Left cardiac atrium (tissue), 4 donors: Measurements from ENCODE around the gene BSND. TPM values are rescaled to one million over a fixed set of nuclear protein-coding genes. Genes with fewer than 3 reads are reported as not detected.
"Not testable (repeated sequence)": the region's sequence is repeated elsewhere in the genome, so short reads cannot be mapped to it uniquely, and the experiment has no call there.

Experiments
- ATAC-seq, 2 donors: fragments of 200-7000 bp; cut with Tn5 transposase; one replicate each; pipeline ENCODE4 v1.9.1; 2020; ENCODE audit warnings: mild to moderate bottlenecking in 2 of 2, moderate library complexity in 2 of 2
- DNase-seq: peaks from one replicate; pipeline ENCODE4 v3.0.0-alpha.2; 2020
- intact Hi-C, 2 donors: fragments of 100-400 bp; cut with DNase I; formaldehyde crosslinking; loops; one replicate each; pipeline versions ENCODE4 v1.14.1 to v1.15.1; 2022 to 2023
- total RNA-seq, 2 donors: library from RNA; stranded (reverse); fragmentation: NEBNext Ultra II Directional; extraction: Animal tissue kit (Norgen Biotek cat#: 25700); gene quantifications; one replicate each; pipeline ENCODE4 v1.2.1, GENCODE V29; 2021
- donor health status: DM: no; HTN: yes; CAD: no.
- donor health status: DM: no; HTN: yes; CAD: no; lungs with severe emphysema.
- donor health status: DM: yes; HTN: yes; CAD: no.
- donor health status: Dilated cardiomyopathy.

BSND gene
- total RNA-seq, 2 donors from 2014 or later = not detected

DNA sequence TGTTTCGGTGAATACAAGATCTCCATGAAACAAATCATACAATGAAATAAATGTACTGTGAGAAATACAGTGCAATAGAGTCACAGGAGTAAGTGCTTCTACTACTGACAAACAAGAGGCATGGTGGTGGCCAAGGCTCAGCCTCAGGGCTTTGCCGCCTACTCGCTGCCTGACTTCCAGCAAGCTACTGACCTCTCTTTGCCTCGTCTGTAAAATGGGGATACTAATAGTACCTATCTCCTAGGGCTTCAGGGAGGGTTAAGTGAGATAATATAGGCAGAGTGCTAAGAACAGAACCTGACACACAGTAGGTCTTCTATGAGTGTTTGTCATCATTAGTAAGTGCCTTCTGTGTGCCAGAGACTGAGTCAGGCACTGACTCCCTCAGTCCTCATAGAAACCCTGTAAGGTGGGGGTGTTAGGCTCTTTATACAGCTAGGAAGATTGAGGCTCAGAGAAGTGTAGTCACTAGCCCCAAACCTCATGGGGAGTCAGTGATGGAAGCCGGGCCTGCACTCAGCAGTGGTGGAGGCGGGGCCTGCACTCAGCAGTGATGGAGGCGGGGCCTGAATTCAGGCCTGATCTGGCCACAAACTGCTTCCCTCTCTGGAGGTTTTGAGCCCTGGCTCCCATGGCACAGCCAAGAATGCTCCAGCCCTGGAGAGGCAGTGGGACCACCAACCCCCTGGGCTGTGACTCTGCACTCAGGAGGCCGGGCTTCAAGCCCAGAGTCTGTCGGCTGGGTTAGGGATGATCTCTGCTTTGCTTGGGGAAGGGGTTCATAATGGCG is 6.8 kb downstream of the BSND start:
- DNase-seq (no peak), ATAC-seq (no peak)
- intact Hi-C loops = no loop called here

DNA sequence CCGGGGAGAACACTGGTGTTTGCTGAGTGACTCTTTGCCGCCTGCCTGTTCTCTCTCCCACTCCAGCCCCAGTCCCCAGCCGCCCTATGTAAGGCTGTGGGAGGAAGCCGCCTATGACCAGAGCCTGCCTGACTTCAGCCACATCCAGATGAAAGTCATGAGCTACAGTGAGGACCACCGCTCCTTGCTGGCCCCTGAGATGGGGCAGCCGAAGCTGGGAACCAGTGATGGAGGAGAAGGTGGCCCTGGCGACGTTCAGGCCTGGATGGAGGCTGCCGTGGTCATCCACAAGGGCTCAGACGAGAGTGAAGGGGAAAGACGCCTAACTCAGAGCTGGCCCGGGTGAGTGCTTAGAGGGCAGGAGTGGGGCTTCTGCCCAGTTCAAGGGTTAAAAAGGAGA is 8.2 kb downstream of the BSND start:
- DNase-seq = no peak
- intact Hi-C loops = no loop called here
- ATAC-seq = no peak

DNA sequence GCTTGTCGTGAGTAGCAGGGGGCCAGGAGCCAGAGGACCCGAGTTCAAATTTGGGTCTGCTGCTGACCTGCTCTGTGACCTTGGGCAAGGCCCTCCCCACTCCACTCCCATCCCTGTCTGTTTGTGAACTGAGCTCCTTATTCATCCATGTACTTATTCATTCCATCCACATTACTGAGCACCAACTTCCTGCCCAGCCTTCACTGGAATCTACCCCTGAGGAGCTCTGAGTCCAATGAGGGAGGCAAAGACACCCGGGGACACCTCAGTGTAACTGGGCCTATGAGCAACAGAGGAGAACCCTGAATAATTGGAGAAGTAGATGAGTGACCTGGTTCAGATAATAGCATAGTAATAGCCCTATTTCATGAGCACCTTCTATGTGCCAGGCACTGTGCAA is 8.9 kb downstream of the BSND start:
- ATAC-seq = no peak

DNA sequence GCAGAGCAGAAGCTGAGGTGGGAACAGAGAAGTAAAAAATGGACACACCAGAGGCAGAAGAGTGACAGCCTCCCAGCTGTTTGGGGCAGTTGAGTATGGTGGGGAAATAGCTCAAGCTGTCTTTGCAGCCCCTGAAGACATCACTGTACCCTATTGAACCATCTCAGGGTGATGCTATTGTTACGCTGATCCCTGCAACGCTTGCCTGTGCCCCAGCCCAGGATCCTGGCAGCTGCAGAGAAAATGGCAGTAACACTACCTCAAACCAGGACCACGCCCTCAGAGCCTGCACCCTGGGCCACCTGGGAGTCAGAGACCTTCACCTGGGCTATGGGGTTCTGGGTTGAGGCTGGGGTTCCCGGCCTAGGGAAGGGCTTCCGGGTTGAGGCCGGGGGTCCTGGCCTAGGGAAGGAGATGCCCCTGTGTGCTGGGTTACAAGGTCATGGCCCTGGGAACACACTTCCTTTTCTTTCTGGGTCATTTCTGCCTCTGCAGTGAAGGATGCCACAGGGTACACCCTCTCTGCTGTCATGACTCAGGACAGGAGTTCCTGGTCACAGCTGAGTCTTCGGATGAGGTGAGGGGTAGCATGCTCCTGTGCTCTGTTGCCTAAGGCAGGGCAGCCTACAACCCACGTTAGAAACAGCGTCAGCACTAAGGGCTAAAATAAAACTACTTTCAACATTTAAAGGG is 11.6 kb downstream of the BSND start:
- ATAC-seq = no peak
- intact Hi-C loops = no loop called here
- no peak for DNase-seq

More for the DNA sequence above, 8.9 kb downstream of the BSND start:
- no peak for DNase-seq
- intact Hi-C loops = no loop called here

DNA sequence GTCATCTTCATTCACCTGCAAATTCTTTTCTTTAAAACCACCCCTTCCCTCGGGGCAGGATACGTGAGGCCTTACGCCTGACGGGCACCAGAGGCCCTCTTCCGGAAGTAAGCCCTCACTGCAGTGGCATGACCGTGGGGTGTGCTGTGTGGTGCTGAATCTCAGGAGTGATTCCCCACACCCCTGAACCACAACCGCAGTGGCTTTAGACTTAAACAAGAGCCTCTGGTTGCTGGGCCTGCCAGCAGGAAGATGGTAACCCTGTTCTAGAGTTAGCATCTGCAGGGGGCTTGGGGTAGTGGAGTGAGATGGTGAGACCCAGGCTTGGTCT is 12.1 kb downstream of the BSND start:
- DNase-seq (no peak), ATAC-seq (no peak)
- intact Hi-C loops = no loop called here

DNA sequence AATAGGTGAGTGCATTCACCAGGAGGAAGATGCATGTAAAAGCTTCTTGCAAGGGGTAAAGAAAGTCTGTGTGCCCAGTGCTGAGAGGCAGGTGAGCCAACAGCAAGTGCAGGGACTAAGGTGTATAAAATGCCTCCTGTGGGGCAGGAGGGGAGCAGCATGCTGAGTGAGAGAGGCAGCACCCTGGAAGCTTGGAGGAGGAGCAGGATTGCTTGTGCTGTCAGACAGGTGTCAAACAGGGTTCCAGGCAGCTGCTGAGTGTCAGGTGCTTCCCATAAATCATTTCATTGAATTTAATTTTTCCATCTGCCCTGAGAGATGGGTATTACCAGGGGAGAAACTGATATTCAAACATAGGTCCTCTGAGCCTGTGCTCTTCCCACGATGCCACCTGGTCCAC is 13.9 kb downstream of the BSND start:
- no peak for DNase-seq
- no peak for ATAC-seq
- intact Hi-C loops = no loop called here

DNA sequence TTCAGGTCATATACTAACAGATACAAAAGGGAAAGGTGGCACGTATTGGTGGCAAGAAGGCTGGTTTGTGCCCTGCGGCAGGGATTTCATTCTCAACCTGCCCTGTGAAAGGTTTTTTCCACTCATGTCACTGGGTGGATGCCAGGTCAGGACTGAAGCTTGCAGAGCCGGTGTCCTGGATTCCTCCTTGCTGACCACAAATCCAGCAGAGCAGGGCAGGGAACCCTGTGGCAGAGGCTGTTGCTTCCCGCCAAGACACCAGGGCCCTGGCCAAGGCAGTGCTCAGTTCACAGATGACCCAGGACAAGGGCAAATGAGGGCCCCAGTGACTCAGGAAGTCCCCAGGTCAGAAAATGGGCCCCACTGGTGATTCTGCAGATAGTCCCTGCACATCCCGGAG is 16.4 kb downstream of the BSND start:
- ATAC-seq (no peak), DNase-seq (no peak)
- intact Hi-C loops = no loop called here

DNA sequence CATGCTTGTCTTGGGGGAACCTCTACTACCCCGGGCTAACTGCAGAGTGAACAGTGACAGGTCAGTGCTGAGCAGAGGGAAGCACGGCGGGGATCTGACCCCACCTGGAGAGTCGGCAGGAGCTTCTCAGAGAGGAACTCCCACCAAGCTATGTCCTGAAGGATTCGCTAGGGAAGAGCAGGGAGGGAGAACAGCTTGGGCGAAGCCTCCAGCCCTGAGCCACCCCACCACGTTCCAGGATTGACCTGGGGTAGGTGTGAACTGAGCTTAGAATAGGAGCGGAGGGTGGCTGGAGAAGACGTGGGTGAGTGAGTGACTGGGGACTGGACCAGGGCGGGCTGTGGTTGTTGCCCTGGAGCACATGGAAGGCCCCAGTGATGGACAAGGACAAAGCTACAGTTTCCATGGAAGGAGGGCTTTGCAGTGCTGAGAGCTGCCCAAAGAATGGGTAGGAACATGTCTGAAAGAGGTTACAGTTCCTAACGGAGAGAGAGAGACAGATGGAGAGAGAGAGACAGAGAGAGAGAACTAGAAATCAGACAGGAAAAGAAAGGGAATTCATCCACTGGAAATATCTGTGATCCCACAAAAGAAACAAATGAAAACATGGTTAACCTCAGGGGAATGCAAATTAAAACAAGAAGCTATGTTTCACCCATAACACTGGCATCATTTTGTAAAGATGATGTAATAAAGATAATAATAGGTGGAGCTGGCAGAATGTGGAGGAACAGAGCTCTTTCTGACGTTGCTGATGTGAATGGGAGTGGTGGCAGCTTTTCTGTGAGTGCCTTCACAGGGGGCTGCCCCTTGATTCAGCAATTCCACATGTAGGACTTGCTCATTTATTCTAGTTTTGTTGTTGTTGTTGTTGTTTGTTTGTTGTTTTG is 17.2 kb downstream of the BSND start:
- DNase-seq (no peak), ATAC-seq (no peak)
- intact Hi-C loops = no loop called here

DNA sequence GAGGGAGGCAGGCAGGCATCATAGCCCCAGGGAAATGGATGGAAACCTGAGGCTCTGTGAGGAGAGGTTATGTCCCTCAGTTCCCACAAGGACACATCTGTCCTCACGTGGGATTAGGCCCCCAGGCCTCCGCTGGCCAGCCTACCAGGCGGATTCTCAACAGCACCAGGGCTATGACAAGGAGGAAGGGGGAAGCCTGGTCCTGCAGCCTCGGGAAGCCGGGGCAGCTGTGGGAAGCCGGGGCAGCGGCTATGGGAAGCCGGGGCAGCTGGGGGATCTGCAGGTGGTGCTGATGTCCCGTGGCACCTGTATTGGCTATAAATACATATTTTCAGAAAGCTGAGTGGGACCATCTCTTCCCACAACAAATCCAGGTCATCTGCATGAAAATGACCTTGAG is 19.7 kb downstream of the BSND start:
- ATAC-seq (no peak), DNase-seq (no peak)
- intact Hi-C loops = no loop called here

DNA sequence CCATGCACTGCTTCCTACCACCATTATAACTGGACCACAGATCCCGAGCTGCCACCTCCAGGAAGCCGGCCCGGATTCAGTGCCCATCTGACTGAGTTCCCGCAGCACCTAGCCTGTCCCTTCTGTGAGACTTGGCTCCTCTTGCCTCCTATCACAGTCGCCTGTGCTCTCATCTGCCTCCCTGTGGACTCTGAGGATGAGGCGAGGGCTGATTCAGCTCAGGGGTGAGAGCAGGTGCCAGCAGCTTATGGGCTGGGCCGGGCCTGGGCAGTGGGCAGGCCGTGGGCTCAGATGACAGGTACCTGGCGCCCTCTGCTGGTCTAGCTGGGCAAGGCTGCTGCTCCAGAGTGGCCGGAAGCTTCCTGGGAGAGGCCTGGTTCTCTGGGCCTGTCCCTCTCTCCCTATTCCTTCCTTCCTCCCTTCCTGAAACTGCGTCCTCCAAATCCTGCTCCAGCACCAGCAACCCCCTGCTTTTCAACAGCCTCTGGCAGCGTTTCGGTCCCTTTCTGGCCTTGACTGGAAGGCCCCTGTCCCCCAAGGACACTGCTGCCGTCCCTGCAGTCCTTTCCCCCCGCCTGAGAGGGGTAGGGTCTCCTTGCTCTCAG is 23.3 kb downstream of the BSND start:
- intact Hi-C loops = loop anchor here in 1 of 2 donors (2.0 kb wide), 1 partner anchor 71 kb away; no protein-coding TSS in a partner anchor
- DNase-seq = peak; percentile 80
- ATAC-seq = peak; percentile 98 to 100

DNA sequence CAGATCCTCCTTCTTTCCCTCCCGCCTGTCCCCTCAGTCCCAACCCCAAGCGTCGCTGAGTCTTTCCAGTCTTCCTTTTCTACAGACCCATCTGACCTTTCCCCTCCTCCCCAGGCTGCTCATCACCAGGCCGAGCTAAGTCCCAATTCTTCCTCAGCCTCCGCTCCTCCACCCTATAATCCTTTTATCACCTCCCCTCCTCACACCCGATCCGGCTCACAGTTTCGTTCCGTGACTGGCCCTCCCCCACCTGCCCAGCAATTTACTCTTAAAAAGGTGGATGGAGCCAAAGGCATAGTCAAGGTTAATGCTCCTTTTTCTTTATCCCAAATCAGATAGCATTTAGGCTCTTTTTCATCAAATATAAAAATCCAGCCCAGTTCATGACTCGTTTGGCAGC is 25.4 kb downstream of the BSND start:
- ATAC-seq, intact Hi-C loops, DNase-seq: not testable (repeated sequence)

DNA sequence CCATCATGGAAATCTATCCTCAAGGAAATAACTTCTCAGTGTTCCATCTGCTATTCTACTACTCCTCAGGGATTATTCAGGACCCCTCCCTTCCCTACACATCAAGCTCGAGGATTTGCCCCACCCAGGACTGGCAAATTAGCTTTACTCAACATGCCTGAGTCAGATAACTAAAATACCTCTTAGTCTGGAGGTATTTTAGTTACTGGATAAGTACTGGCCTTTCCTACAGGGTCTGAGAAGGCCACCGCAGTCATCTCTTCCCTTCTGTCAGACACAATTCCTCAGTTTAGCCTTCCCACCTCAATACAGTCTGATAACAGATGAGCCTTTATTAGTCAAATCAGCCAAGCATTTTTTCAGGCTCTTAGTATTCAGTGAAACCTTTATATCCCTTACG is 27.9 kb downstream of the BSND start:
- ATAC-seq, DNase-seq: not testable (repeated sequence)

DNA sequence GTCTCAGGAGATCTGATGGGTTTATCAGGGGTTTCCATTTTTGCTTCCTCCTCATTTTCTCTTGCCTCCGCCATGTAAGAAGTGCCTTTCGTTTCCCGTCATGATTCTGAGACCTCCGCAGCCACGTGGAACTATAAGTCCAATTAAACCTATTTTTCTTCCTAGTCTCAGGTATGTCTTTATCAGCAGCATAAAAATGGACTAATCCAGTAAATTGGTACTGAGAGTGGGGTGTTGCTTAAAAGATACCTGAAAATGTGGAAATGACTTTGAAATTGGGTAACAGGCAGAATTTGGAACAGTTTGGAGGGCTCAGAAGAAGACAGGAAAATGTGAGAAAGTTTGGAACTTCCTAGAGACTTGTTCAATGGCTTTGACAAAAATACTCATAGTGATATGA is 32.4 kb downstream of the BSND start:
- intact Hi-C loops, ATAC-seq, DNase-seq: not testable (repeated sequence)

More for the DNA sequence above, 27.9 kb downstream of the BSND start:
- intact Hi-C loops = not testable (repeated sequence)

DNA sequence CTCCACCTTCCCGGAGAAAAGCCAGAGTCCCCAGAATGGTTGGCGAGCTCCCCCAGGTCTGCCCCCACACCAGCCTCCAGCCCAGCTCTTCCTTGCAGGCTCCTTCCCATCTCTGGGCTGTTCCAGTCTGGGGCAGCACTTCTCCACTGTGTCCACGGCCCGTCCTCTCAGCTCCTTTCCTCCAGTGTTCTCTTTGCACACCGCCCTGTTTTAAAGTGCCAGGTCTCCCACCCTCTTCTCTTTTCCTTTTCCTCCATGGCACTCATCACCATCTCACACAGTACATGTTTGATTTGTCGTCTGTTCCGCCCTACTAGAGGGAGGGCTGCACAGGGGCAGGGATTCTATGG is 34.5 kb downstream of the BSND start:
- intact Hi-C loops = no loop called here
- no peak for ATAC-seq
- no peak for DNase-seq

DNA sequence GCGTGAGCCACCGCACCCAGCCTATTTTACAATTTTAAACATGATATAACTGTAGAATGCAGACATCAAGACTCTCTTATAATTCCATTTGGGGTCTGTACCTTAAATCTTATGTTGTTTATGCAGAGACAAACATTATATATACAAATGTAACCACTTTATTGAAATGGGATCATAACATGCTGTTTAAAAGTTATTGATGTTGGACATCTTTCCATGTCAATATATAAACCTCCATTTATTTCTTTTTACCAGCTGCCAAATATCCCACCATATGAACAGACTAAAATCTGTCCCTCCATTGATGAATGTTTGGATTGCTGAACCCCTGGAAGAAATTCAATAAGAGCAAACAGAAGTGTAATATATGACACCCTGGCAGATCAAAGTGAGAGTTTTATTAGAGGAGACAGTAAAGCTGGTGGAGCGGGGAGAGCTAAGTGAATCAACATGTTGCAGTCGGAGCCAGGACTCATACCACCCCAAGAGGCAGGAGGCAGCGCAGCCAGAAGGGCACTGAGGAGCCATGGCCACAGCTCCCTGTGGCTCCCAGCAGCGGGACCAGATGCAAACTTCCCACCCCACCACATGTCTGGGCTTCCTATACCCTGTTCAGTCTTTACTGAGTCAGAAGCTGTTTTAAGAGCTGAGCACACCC is 35.9 kb downstream of the BSND start:
- intact Hi-C loops = no loop called here
- DNase-seq (no peak), ATAC-seq (no peak)

DNA sequence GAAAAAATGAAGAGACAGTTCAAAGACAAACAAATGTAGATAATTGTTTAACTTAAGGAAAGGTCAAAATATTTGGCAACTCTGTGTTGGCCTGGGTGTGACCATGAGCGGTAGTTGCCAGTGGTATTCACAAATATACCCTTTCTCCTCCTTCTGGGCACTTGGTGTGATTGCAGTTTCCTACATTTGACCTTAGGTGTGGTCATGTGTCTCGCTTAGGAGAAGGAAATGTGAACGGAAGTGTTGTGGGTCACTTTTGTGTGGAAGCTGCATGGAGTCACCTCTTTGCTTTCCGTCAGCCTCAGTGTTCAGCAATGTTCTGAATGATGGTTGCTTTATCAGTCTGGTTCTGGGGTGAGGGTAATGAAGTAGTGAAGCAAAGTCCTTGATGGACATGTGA is 37.2 kb downstream of the BSND start:
- DNase-seq = no peak
- no peak for ATAC-seq
- intact Hi-C loops = no loop called here

DNA sequence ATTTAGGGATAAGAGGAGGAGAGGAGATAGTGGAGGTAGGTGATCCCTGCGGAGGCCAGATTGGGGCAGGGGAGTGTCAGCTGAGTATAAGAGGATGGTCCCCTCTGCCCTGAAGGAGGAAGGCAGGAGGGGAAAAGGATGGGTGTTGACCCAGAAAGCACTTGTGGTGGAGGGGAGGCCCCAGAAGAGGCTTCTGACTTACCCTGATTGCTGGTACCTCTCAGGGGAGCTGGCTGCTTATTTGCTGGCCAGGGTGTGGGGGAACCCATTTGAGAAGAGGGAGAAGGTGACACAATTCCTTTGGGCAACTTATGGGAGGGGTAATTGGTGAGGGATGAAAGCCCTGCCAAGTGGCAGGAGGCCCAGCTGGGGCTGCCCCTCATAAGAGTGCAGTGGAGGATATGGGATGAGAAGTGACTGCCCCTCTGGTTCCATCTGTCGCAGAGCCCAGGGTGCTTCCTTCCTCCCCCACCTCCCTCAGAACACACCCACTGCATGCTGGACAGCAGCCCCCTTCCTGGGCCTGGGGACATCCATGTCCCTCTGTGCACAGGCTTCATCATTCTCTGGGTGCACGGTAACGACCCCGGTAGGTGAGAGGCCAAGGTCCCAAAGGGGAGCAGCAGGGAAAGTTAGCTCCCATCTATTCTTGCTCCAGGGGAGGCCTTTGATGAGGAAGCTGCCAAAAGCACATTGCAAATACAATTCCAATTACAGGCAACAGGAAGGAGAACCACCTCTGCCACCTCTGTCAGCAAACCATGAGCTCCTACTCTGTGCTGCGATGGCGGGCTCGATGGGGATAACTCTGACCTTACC is 39.2 kb downstream of the BSND start:
- ATAC-seq (no peak), DNase-seq (no peak)
- intact Hi-C loops = no loop called here

DNA sequence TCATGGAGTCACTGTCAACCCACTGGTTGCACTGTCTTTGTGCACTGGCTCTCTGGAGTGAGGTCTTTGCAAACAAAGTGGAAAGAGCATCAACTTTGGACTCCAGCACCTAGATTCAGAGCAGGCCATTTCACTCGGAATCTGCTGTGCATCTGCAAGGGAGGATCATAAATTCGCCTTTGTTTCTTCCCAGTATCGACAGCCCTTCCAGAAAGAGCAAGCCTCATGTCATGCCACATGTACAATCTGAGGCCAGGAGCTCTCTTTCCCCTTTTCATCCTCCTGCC is 39.8 kb downstream of the BSND start:
- no peak for DNase-seq
- intact Hi-C loops = no loop called here

DNA sequence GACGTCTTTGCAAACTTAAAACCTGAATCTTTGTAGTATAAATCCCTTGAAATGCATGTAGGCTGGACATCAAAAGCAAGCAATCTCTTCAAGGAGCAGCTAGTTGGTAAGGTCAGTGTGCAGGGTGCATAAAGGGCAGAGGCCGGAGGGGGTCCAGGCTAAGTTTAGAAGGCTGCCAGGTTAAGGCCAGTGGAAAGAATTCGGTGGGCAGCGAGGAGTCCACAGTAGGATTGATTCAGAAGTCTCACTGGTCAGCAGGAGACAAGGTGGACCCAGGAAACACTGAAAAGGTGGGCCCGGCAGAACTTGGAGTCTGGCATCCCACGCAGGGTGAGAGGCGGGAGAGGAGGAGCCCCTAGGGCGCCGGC is 40.2 kb downstream of the BSND start:
- ATAC-seq = no peak
- no peak for DNase-seq
- intact Hi-C loops = no loop called here

More for the DNA sequence above, 39.8 kb downstream of the BSND start:
- ATAC-seq = no peak
